SK-N-MC (cell line): ENCODE data around the gene BCAS3.

Experiments used
- EZH2 ChIP-seq: fragments of 200-600 bp; sonication (generic); IDR thresholded peaks from one replicate; pipeline ENCODE4 v1.6.1; 2017; ENCODE audit warnings: antibody characterized with exemption
- POLR2AphosphoS5 ChIP-seq: IDR thresholded peaks from 2 replicates; pipeline ENCODE4 v1.6.1; 2012; ENCODE audit warnings: mild to moderate bottlenecking, low read depth, low read length, borderline replicate concordance

DNA sequence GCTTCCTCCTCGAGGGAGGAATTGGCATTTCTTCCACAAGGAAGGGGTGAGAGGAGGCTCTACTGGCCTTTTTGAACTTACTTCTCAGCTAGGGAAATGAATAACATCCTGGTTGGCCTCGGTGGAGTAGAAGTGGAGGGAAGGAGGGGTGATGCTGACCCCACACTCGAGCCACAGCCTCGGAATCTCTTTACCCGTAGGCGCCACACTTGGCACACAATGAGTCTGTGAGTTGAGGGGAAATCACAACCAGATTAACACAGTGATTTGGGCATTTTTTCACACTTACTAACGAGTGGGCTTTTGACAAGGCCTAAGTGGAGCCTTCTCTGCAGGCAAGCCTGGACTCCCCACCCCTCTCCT is 674.7 kb downstream of the BCAS3 start:
- TF ChIP-seq EZH2, result no peak
- no peak for TF ChIP-seq POLR2AphosphoS5
